Kidney (tissue), 14 donors: ENCODE results near the gene PMEPA1. TPM values are rescaled to one million over a fixed set of nuclear protein-coding genes. Genes with fewer than 3 reads are reported as not detected.

Source experiments
- DNase-seq, 5 donors: peaks; one replicate each; pipeline ENCODE4 v3.0.0-alpha.2; 2013 to 2020
- FAIRE-seq: peaks from 2 replicates; lab custom pipeline; 2012; peaks lifted over from hg19 to GRCh38; lab: Jason Lieb, UNC
- H3K27ac ChIP-seq, 2 donors: one replicate each; pipeline ENCODE4 v1.7.0; 2013; ENCODE audit warnings: low read depth in 2 of 2, low read length in 2 of 2, inconsistent platforms in 1 of 2
- H3K27me3 ChIP-seq: one replicate; pipeline ENCODE4 v1.7.1; 2013; ENCODE audit warnings: low read length, inconsistent platforms; ENCODE audit not compliant: control insufficient read depth, insufficient read depth
- H3K36me3 ChIP-seq, 3 donors: one replicate each; pipeline versions ENCODE4 v1.7.0 to v1.7.1; 2013; ENCODE audit warnings: low read length in 3 of 3, control low read depth in 1 of 3, inconsistent platforms in 1 of 3; ENCODE audit not compliant: insufficient read depth in 3 of 3, control insufficient read depth in 2 of 3
- H3K4me1 ChIP-seq, 3 donors: one replicate each; pipeline versions ENCODE4 v1.7.0 to v1.7.1; 2013; ENCODE audit warnings: low read length in 3 of 3, inconsistent platforms in 1 of 3, low read depth in 1 of 3; ENCODE audit not compliant: control insufficient read depth in 2 of 3, insufficient read depth in 2 of 3
- H3K4me3 ChIP-seq, 3 donors: one replicate each; pipeline versions ENCODE4 v1.7.0 to v1.8.1; 2013; ENCODE audit warnings: low read length in 3 of 3, control low read depth in 1 of 3, inconsistent platforms in 1 of 3
- H3K9ac ChIP-seq, 3 donors: one replicate each; pipeline versions ENCODE4 v1.7.0 to v1.7.1; 2013; ENCODE audit warnings: low read length in 3 of 3, control low read depth in 1 of 3, inconsistent platforms in 1 of 3
- H3K9me3 ChIP-seq, 3 donors: one replicate each; pipeline versions ENCODE4 v1.7.0 to v1.7.1; 2013; ENCODE audit warnings: low read length in 3 of 3, control low read depth in 1 of 3, inconsistent platforms in 1 of 3; ENCODE audit not compliant: control insufficient read depth in 2 of 3, insufficient read depth in 1 of 3
- intact Hi-C: fragments of 100-400 bp; cut with DNase I; formaldehyde crosslinking; loops from one replicate; pipeline ENCODE4 v1.11.1; 2022
- polyA plus RNA-seq: library from polyadenylated mRNA; stranded (reverse); fragments of 350-450 nt; fragmentation: Illumina TruSeq; extraction: RNeasy Lipid Tissue Mini Kit (QIAGEN cat#74804); gene quantifications from one replicate; pipeline ENCODE4 v1.2.3, GENCODE V29; 2014; ENCODE audit warnings: low read depth, low replicate concordance; ENCODE audit not compliant: insufficient read depth
- total RNA-seq: library from RNA; stranded (reverse); fragmentation: NEBNext Ultra II Directional; extraction: Animal tissue kit (Norgen Biotek cat#: 25700); gene quantifications from one replicate; pipeline ENCODE4 v1.2.1, GENCODE V29; 2021
- TF ChIP-seq, protein P1 (sequence below): IDR thresholded peaks from 3 replicates; pipeline ENCODE4 v1.5.1; 2012; ENCODE audit warnings: mild to moderate bottlenecking, moderate library complexity, borderline replicate concordance; ENCODE audit not compliant: insufficient read depth; ENCODE audit errors: extremely low read depth
- donor health status: control.
- donor health status: control.
- donor health status: control.
- donor health status: control.
- donor health status: control.
- donor health status: DM: yes; HTN: yes; CAD: no.
- donor health status: Normal renal cell carcinoma (clear cell type).

Gene PMEPA1
- total and polyA plus RNA-seq, 2 donors from 2014 or later: 12.9 to 30.4 TPM

DNA sequence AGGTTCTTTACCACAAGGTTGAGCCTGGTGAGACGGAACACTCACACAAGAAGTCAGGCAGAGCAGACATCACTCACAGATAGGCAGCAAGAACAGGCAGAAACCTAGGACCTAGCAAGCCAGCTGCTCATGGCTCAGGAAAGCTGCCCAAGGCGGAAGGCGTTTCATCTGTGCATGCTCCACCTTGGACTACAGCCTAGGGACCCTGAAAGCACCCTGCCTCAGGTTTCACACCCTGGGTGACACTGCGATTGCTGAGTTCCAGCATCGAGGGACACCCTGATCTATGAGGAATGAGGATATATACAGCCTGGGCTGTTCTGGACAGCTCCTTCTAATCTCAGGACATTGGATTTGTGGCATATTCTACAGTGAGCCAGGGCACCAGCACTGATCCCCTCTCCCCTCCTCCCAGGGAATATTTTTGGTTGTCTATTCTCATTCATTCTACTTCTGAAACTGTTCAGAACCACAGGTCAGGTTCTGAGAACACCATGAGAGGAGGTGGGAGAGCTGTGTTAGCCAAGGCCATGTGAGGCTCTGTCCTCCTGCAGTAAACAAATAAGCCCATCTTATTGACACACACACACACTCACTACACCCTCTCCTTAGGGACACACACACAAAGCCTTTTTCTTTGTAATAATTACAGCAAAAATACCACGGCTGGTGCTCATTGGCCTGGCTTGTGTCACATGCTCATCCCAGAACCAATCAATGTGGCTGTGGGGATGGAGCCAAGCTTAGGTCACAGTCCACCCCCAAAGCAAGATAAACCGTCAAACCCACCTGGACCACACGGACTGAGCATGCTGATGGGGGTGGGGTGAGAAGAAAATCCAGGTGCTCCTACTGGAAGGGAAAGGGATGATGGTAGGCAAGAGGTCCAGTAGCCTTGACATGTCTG, 26.3 kb upstream of the PMEPA1 start:
- Histone ChIP-seq H3K4me3 (no peak overlapping the region), H3K27me3 (no peaks in the 10 kb centered on the region), H3K4me1 (no peaks in the 10 kb centered on the region), H3K9ac (no peak overlapping the region), H3K36me3 (no peaks in the 10 kb centered on the region), H3K27ac (no peak overlapping the region), H3K9me3 (no peaks in the 10 kb centered on the region)
- DNase-seq: no peak
- no peak for FAIRE-seq
- TF ChIP-seq, protein P1, sequence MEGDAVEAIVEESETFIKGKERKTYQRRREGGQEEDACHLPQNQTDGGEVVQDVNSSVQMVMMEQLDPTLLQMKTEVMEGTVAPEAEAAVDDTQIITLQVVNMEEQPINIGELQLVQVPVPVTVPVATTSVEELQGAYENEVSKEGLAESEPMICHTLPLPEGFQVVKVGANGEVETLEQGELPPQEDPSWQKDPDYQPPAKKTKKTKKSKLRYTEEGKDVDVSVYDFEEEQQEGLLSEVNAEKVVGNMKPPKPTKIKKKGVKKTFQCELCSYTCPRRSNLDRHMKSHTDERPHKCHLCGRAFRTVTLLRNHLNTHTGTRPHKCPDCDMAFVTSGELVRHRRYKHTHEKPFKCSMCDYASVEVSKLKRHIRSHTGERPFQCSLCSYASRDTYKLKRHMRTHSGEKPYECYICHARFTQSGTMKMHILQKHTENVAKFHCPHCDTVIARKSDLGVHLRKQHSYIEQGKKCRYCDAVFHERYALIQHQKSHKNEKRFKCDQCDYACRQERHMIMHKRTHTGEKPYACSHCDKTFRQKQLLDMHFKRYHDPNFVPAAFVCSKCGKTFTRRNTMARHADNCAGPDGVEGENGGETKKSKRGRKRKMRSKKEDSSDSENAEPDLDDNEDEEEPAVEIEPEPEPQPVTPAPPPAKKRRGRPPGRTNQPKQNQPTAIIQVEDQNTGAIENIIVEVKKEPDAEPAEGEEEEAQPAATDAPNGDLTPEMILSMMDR: no peak
- intact Hi-C loops: no loop called here

- Histone ChIP-seq H3K36me3 (no peaks in the 10 kb centered on the region), H3K4me3 (no peak overlapping the region), H3K4me1 (no peaks in the 10 kb centered on the region), H3K27me3 (no peaks in the 10 kb centered on the region), H3K9ac (no peak overlapping the region), H3K27ac (no peak overlapping the region), H3K9me3 (no peaks in the 10 kb centered on the region)
- TF ChIP-seq, protein P1: no peak
- intact Hi-C loops: no loop called here
- no peak for DNase-seq
- no peak for FAIRE-seq
Observed at GRCh38 chr20:57734754-57735153, 24.9 kb upstream of the PMEPA1 start.

DNA sequence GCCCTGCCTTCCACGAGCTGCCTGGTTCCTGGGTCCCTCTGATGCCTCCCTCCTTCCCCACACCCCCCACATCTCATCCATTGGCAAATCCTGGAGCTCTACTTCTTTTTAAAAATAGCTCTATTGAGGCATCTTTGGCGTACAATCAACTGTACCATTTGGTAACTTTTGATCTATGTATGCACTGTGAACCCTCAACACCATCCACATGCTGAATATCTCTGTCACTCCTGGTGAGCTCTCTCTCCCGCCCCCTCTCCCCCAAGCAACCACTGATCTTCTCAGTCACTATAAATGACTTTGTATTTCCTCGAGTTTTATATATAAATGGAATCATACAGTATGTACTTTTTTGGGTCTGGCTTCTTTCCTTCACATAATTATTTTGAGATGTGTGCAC, 22.4 kb upstream of the PMEPA1 start:
- H3K36me3 ChIP-seq: no peaks in the 10 kb centered on the region
- TF ChIP-seq, protein P1: no peak
- H3K4me3 ChIP-seq: no peak overlapping the region
- no peaks in the 10 kb centered on the region for H3K4me1 ChIP-seq
- DNase-seq (no peak), FAIRE-seq (no peak)
- no peak overlapping the region for H3K27ac ChIP-seq
- no peak overlapping the region for H3K9ac ChIP-seq
- intact Hi-C loops: no loop called here
- no peaks in the 10 kb centered on the region for H3K27me3 ChIP-seq
- no peaks in the 10 kb centered on the region for H3K9me3 ChIP-seq
